Muscle layer of colon (tissue), 2 donors: ENCODE data around the gene ASPM.

Source experiments
- H3K27ac ChIP-seq: one replicate; pipeline ENCODE4 v1.7.0; 2013; ENCODE audit warnings: low read depth, mild to moderate bottlenecking, low read length, moderate library complexity
- H3K27me3 ChIP-seq, 2 donors: one replicate each; pipeline ENCODE4 v1.7.0; 2013; ENCODE audit warnings: low read length in 2 of 2, mild to moderate bottlenecking in 2 of 2; ENCODE audit not compliant: insufficient read depth in 2 of 2, control insufficient read depth in 1 of 2
- H3K36me3 ChIP-seq: one replicate; pipeline ENCODE4 v1.7.0; 2013; ENCODE audit warnings: mild to moderate bottlenecking, low read length; ENCODE audit not compliant: insufficient read depth
- H3K4me1 ChIP-seq: one replicate; pipeline ENCODE4 v1.7.0; 2013; ENCODE audit warnings: mild to moderate bottlenecking, low read length; ENCODE audit not compliant: insufficient read depth
- H3K4me3 ChIP-seq, 2 donors: one replicate each; pipeline ENCODE4 v1.7.0; 2013; ENCODE audit warnings: low read length in 2 of 2, low read depth in 1 of 2, mild to moderate bottlenecking in 1 of 2, moderate library complexity in 1 of 2
- H3K9ac ChIP-seq: one replicate; pipeline ENCODE4 v1.7.0; 2013; ENCODE audit warnings: low read length
- H3K9me3 ChIP-seq: one replicate; pipeline ENCODE4 v1.7.0; 2013; ENCODE audit warnings: mild to moderate bottlenecking, low read length
- donor health status: abdominal sarcoma.
- donor health status: Adenocarcinoma of cecum.

Gene ASPM

GRCh38 chr1:197170538-197170937, 24.1 kb upstream of the ASPM start:
- Histone ChIP-seq H3K4me1 (no peaks in the 10 kb centered on the region), H3K27ac (no peak overlapping the region), H3K4me3 (no peak overlapping the region), H3K9me3 (no peaks in the 10 kb centered on the region), H3K9ac (no peak overlapping the region), H3K36me3 (peaks cover 15% of the 10 kb centered on the region), H3K27me3 (no peaks in the 10 kb centered on the region)

GRCh38 chr1:197159461-197159860, 13.0 kb upstream of the ASPM start:
- Histone ChIP-seq H3K9me3 (no peaks in the 10 kb centered on the region), H3K9ac (no peak overlapping the region), H3K4me1 (no peaks in the 10 kb centered on the region), H3K27me3 (no peaks in the 10 kb centered on the region), H3K4me3 (no peak overlapping the region), H3K36me3 (peaks cover 8% of the 10 kb centered on the region), H3K27ac (no peak overlapping the region)

- H3K27ac ChIP-seq: no peak overlapping the region
- no peaks in the 10 kb centered on the region for H3K4me1 ChIP-seq
- peaks cover 8% of the 10 kb centered on the region for H3K36me3 ChIP-seq
- H3K9ac ChIP-seq: no peak overlapping the region
- no peaks in the 10 kb centered on the region for H3K27me3 ChIP-seq
- H3K9me3 ChIP-seq: no peaks in the 10 kb centered on the region
- no peak overlapping the region for H3K4me3 ChIP-seq
Observed at GRCh38 chr1:197156692-197157091, 10.2 kb upstream of the ASPM start.

- Histone ChIP-seq H3K9ac (no peak overlapping the region), H3K4me3 (no peak overlapping the region), H3K36me3 (no peaks in the 10 kb centered on the region), H3K4me1 (no peaks in the 10 kb centered on the region), H3K27ac (no peak overlapping the region), H3K9me3 (no peaks in the 10 kb centered on the region), H3K27me3 (no peaks in the 10 kb centered on the region)
Observed at GRCh38 chr1:197152662-197153061, 6.2 kb upstream of the ASPM start.

- H3K9ac ChIP-seq: no peak overlapping the region
- H3K27ac ChIP-seq: no peak overlapping the region
- peaks cover under 1% of the 10 kb centered on the region for H3K4me1 ChIP-seq
- H3K9me3 ChIP-seq: no peaks in the 10 kb centered on the region
- H3K36me3 ChIP-seq: no peaks in the 10 kb centered on the region
- no peak overlapping the region for H3K4me3 ChIP-seq
- H3K27me3 ChIP-seq: no peaks in the 10 kb centered on the region
Observed at GRCh38 chr1:197151185-197151584, 4.7 kb upstream of the ASPM start.

- peaks cover 5% of the 10 kb centered on the region for H3K4me1 ChIP-seq
- peaks cover 0 to 4% of the 10 kb centered on the region in 2 donors for H3K27me3 ChIP-seq
- H3K36me3 ChIP-seq: no peaks in the 10 kb centered on the region
- H3K9me3 ChIP-seq: no peaks in the 10 kb centered on the region
- no peak overlapping the region for H3K9ac ChIP-seq
- no peak overlapping the region for H3K27ac ChIP-seq
- no peak overlapping the region for H3K4me3 ChIP-seq
Observed at GRCh38 chr1:197150336-197151005, 4.0 kb upstream of the ASPM start.

GRCh38 chr1:197149340-197149739, 2.9 kb upstream of the ASPM start:
- Histone ChIP-seq H3K4me3 (no peak overlapping the region), H3K9me3 (no peaks in the 10 kb centered on the region), H3K27me3 (peaks cover 4 to 9% of the 10 kb centered on the region in 2 donors), H3K4me1 (peaks cover 5% of the 10 kb centered on the region), H3K36me3 (no peaks in the 10 kb centered on the region), H3K27ac (no peak overlapping the region), H3K9ac (no peak overlapping the region)

GRCh38 chr1:197145446-197146024, 934 bp downstream of the ASPM start:
- peaks cover 5% of the 10 kb centered on the region for H3K4me1 ChIP-seq
- H3K9me3 ChIP-seq: no peaks in the 10 kb centered on the region
- H3K27me3 ChIP-seq: peaks cover 4 to 10% of the 10 kb centered on the region in 2 donors
- H3K27ac ChIP-seq: no peak overlapping the region
- peak overlapping the region in 1 of 2 donors; percentile 86 for H3K4me3 ChIP-seq
- no peak overlapping the region for H3K9ac ChIP-seq
- no peaks in the 10 kb centered on the region for H3K36me3 ChIP-seq

- H3K36me3 ChIP-seq: no peaks in the 10 kb centered on the region
- H3K9ac ChIP-seq: no peak overlapping the region
- no peaks in the 10 kb centered on the region for H3K9me3 ChIP-seq
- H3K27me3 ChIP-seq: peaks cover 4 to 10% of the 10 kb centered on the region in 2 donors
- peaks cover 5% of the 10 kb centered on the region for H3K4me1 ChIP-seq
- no peak overlapping the region for H3K4me3 ChIP-seq
- no peak overlapping the region for H3K27ac ChIP-seq
Observed at GRCh38 chr1:197144570-197145325, 1.7 kb downstream of the ASPM start.

- Histone ChIP-seq H3K27ac (no peak overlapping the region), H3K27me3 (peaks cover 4 to 10% of the 10 kb centered on the region in 2 donors), H3K4me1 (peaks cover 5% of the 10 kb centered on the region), H3K9me3 (no peaks in the 10 kb centered on the region), H3K36me3 (no peaks in the 10 kb centered on the region), H3K4me3 (no peak overlapping the region), H3K9ac (no peak overlapping the region)
Observed at GRCh38 chr1:197143276-197143675, 3.2 kb downstream of the ASPM start.

GRCh38 chr1:197141575-197141974, 4.9 kb downstream of the ASPM start:
- Histone ChIP-seq H3K27me3 (peaks cover 4 to 10% of the 10 kb centered on the region in 2 donors), H3K9ac (no peak overlapping the region), H3K4me1 (peaks cover 5% of the 10 kb centered on the region), H3K9me3 (no peaks in the 10 kb centered on the region), H3K4me3 (no peak overlapping the region), H3K36me3 (no peaks in the 10 kb centered on the region), H3K27ac (no peak overlapping the region)
